Measurements from ENCODE around the gene RHCG. TPM values are rescaled to one million over a fixed set of nuclear protein-coding genes. Genes with fewer than 3 reads are reported as not detected.

RHCG gene
- total RNA-seq, 2 donors from 2014 or later: not detected

DNA sequence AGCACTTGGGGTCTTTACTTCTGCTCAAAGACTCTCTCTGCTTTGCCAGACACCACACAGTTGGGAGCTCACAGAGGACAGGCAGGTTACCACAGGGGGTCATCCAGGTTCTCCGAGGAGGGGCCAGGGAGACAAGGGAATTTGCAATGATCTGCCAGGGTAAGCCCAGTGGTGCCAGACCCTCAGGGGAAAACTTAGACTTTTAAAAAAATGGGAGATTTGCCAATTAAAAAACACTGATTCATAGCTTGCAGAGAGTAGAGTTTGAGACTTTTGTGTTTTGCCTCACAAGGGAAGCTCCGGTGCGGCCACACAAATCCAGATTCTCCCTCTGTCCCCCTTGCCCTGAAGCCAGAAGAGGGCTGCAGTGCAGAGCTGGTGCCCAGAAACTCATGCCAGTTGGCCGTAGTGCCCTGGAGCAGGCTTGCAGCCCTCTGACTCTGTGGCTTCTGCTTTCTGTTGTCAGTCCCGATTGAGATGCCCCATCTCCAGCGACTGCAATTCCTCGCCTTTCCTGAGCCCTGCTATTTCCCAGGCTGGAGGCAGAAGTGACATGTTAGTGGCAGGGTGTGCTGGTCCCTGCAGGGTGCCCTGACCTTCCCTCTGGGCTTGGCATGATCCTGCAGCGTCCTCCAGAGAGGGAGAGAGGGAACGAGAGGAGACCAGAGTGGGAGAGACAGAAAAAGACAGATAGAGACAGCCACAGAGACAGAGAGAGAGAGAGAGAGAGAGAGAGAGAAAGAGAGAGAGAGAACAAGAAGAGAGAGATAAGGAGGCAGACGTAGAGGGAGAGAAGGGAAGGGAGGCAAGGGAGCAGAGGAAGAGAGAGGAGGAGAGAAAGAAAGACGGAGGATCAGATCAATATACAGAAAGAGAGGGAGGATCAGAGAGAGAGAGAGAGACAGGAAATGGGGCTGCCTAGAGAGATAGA, 46.0 kb downstream of the RHCG start:
- Histone ChIP-seq H3K4me1 (ENCODE audit: control insufficient read depth in 1 of 2, low read depth in 2 of 2) (no peaks in the 10 kb centered on the region), H3K27me3 (replicated peaks; ENCODE audit: insufficient read depth) (no peaks in the 10 kb centered on the region), H3K9me3 (no peaks in the 10 kb centered on the region), H3K36me3 (no peaks in the 10 kb centered on the region), H3K4me3 (no peak overlapping the region), H3K27ac (no peak overlapping the region)
- DNase-seq (ENCODE audit: low spot score): no peak
- TF ChIP-seq CTCF (IDR thresholded peaks at IDR 0.05): no peak
- no peak for ATAC-seq (ENCODE audit: insufficient number of reproducible peaks, low FRiP score, low read depth)

DNA sequence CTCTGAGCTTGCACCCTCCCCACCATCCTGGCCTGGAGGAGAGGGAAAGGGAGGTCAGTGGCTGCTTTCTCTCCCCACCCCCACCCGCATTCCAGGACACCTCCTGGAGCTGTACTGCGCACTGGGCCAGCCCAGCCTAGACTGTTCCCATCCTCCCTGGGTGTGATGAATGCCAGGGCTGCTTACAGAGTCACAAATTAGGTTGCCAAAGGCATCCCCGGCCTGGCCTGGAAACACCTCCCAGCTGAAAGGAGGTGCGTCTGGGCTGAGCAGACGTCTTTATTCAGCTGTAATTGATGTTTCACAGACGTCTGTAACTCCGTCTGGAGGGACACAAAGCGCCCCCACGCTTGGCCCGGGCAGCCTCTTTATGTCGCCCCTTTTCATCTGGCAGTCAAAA, 47.6 kb downstream of the RHCG start:
- Histone ChIP-seq H3K27ac (no peak overlapping the region), H3K9me3 (no peaks in the 10 kb centered on the region), H3K4me1 (ENCODE audit: control insufficient read depth in 1 of 2, low read depth in 2 of 2) (no peaks in the 10 kb centered on the region), H3K36me3 (no peaks in the 10 kb centered on the region), H3K27me3 (replicated peaks; ENCODE audit: insufficient read depth) (no peaks in the 10 kb centered on the region), H3K4me3 (no peak overlapping the region)
- no peak for TF ChIP-seq CTCF (IDR thresholded peaks at IDR 0.05)
- DNase-seq (ENCODE audit: low spot score) (no peak), ATAC-seq (ENCODE audit: insufficient number of reproducible peaks, low FRiP score, low read depth) (no peak)

GRCh38 chr15:89447676-89448075, 48.7 kb downstream of the RHCG start:
- no peaks in the 10 kb centered on the region for H3K9me3 ChIP-seq
- no peaks in the 10 kb centered on the region for H3K4me1 ChIP-seq (ENCODE audit: control insufficient read depth in 1 of 2, low read depth in 2 of 2)
- no peaks in the 10 kb centered on the region for H3K27me3 ChIP-seq (replicated peaks; ENCODE audit: insufficient read depth)
- DNase-seq (ENCODE audit: low spot score) (no peak), ATAC-seq (ENCODE audit: insufficient number of reproducible peaks, low FRiP score, low read depth) (no peak)
- no peak for TF ChIP-seq CTCF (IDR thresholded peaks at IDR 0.05)
- no peak overlapping the region for H3K4me3 ChIP-seq
- no peak overlapping the region for H3K27ac ChIP-seq
- no peaks in the 10 kb centered on the region for H3K36me3 ChIP-seq

- DNase-seq (ENCODE audit: low spot score) (no peak), ATAC-seq (ENCODE audit: insufficient number of reproducible peaks, low FRiP score, low read depth) (no peak)
- TF ChIP-seq CTCF (IDR thresholded peaks at IDR 0.05): no peak
- Histone ChIP-seq H3K36me3 (no peaks in the 10 kb centered on the region), H3K4me1 (ENCODE audit: control insufficient read depth in 1 of 2, low read depth in 2 of 2) (no peaks in the 10 kb centered on the region), H3K9me3 (no peaks in the 10 kb centered on the region), H3K27me3 (replicated peaks; ENCODE audit: insufficient read depth) (no peaks in the 10 kb centered on the region), H3K4me3 (no peak overlapping the region), H3K27ac (no peak overlapping the region)
These were observed 50.0 kb downstream of the RHCG start for GRCh38 chr15:89446255-89446891.

GRCh38 chr15:89445518-89445917, 50.9 kb downstream of the RHCG start:
- no peak overlapping the region for H3K4me3 ChIP-seq
- no peaks in the 10 kb centered on the region for H3K9me3 ChIP-seq
- no peaks in the 10 kb centered on the region for H3K36me3 ChIP-seq
- no peak for DNase-seq (ENCODE audit: low spot score)
- no peaks in the 10 kb centered on the region for H3K4me1 ChIP-seq (ENCODE audit: control insufficient read depth in 1 of 2, low read depth in 2 of 2)
- no peak for TF ChIP-seq CTCF (IDR thresholded peaks at IDR 0.05)
- no peaks in the 10 kb centered on the region for H3K27me3 ChIP-seq (replicated peaks; ENCODE audit: insufficient read depth)
- ATAC-seq (ENCODE audit: insufficient number of reproducible peaks, low FRiP score, low read depth): no peak
- H3K27ac ChIP-seq: no peak overlapping the region
